GM19468 (cell line): ENCODE data around the gene LSR.

Source experiments
- ATAC-seq: cut with Tn5 transposase; IDR thresholded peaks from one replicate; pipeline ENCODE4 v1.9.1; 2021; ENCODE audit warnings: mild to moderate bottlenecking, moderate library complexity, moderate number of reproducible peaks; ENCODE audit not compliant: unreplicated experiment; ENCODE audit errors: extremely low read depth

The LSR gene, protein sequence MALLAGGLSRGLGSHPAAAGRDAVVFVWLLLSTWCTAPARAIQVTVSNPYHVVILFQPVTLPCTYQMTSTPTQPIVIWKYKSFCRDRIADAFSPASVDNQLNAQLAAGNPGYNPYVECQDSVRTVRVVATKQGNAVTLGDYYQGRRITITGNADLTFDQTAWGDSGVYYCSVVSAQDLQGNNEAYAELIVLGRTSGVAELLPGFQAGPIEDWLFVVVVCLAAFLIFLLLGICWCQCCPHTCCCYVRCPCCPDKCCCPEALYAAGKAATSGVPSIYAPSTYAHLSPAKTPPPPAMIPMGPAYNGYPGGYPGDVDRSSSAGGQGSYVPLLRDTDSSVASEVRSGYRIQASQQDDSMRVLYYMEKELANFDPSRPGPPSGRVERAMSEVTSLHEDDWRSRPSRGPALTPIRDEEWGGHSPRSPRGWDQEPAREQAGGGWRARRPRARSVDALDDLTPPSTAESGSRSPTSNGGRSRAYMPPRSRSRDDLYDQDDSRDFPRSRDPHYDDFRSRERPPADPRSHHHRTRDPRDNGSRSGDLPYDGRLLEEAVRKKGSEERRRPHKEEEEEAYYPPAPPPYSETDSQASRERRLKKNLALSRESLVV

DNA sequence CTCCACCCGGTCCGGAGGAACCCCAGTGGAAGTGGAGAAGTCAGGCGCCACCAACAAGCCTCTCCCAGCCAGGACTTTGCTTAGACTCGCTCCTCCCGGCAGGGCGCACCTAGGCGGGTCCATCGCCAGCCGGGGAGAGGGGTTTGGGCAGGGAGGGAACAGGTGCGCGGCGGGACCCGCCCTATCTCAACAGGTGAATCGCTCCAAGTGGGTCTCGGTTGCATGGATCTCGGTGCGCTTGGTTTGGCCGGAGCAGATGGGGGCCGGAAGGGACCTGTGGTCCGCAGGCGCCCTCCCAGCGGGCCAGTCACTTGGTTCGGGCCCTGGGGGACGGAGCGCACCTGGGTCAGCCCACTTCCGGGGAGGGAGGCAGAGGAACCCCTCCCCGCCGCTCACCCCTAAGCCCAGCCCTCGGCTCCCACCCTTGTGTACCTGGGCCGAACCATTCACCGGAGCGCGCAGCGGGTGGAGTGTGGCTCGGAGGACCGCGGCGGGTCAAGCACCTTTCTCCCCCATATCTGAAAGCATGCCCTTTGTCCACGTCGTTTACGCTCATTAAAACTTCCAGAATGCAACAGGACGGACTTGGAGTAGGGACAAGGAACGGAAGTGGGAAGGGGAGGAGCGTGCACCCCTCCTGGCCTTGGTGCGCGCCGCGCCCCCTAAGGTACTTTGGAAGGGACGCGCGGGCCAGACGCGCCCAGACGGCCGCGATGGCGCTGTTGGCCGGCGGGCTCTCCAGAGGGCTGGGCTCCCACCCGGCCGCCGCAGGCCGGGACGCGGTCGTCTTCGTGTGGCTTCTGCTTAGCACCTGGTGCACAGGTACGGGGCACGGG, at the start of gene LSR:
TSS of gene LSR (plus strand) at position 693 of the 836 bp plus-strand sequence. CDS start at position 714, 21 bp downstream.
- peak; percentile 45 for ATAC-seq

DNA sequence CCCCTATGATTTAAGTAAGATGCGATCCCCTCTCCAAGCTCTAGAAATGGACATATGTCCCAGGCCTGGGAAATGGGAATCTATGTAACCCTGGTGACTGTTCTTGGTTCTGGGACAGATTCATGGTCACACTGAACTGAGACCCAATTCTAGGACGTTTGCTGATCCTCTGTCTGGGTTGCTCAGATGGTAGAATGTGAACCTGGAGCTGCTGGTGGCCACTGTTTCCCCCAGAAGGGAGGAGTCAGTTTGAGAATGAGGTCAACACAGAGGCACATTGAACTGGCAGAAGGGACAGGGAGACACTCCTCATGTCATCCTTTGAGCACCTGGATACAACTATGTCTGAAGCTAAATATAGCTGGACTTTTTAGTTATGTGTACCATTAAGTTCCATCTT, 49.3 kb upstream of the LSR start:
- ATAC-seq = no peak

DNA sequence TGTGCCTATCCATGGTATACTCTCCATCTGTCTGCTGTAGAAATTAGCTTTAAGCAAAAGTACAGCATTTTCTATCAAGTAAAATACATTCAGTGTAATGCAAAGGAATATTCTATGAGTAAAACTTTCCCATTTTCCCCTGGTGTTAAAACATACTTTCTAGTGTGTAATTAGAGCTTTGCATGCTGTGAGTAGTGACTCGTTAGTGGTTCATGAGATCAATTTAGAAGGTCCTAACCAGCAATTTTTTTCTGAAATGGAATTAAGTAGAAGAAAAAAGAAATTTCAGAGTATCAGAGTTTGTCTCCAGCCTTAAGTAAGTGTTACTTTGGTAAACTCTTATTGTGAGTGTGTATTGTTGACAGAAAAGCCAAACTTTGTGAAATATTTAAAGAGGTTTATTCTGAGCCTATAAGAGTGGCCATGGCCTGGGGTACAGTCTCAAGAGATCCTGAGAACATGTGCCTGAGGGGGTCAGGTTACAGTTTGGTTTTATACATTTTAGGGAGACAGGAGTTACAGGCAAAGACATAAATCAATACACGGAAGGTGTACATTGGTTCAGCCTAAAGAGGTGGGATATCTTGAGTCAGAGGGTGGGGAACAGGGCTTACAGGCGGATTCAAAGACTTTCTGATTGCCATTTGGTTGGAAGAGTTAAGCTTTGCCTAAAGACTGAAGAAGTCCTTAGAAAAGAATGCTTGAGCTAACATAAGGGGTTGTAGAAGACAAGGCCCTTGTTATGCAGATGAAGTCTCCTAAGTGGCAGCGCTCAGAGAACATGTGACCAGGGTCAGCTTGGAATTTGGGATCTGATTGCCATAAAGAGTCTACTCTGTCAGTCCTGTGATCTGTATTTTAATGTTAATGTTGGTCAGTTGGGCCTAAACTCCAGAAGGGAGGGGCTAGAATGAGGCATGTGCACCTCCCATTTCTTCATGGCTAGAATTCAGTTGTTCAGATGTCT, 45.8 kb upstream of the LSR start:
- ATAC-seq = no peak

DNA sequence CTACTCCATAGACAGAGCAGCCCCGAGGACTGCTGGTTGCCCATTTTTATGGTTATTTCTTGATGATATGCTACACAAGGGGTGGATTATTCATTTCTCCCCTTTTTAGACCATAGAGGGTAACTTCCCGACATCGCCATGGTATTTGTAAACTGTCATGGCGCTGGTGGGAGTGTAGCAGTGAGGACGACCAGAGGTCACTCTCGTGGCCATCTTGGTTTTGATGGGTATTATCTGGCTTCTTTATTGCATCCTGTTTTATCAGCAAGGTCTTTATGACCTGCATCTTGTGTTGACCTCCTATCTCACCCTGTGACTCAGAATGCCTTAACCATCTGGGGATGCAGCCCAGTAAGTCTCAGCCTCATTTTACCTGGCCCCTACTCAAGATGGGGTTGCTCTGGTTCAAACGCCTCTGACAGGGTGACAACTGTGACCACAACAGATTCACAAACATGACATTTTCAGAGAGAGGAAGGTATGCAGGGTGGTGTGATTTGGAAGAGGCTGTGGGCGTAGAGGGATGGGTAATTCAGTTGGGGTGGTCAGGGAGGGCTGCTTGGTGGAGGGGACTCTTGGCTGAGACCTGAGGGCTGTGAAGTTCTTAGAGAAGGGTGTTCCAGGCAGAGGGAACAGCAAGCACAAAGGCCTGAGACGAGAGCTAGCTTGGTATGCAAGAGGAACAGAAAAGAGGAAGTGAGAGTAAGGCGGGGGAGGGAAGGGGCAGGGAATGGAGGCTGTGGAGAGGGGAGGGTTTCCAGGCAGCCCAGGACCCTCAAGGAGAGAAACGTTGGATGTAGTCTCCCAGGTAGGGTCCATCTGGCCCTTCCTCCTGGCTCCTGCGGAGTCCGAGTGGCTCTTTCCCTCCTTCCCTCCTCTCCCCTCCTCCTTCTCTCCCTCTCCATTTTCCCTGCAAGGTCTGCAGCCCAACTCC, 43.7 kb upstream of the LSR start:
- ATAC-seq = no peak

DNA sequence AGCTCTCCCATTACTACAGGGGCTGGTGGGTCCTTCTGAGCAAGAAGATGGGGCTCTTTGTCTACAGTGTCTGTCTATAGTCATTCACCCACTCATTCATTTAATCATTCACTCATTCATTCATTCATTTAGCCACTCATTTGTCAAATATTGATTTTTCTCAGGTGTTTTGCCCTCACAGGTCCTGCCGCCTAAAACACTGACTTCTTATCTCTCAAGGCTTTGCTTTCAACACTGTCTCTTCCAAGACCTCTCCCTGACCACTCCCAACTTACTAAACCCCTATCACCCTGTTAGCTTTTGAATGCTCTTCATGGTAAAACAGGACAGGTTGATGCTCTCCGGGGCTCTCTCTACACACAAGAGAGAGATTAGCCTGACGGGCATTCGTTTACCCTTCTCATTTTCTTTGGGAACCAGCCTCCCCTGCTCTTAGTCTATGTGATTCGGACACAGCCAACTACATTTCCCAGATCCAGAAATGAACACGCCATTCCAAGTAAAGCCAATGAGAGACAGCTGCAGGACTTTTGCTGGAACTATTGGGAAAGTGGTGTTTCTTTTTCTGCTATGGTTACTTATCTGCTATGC, 43.0 kb upstream of the LSR start:
- no peak for ATAC-seq

DNA sequence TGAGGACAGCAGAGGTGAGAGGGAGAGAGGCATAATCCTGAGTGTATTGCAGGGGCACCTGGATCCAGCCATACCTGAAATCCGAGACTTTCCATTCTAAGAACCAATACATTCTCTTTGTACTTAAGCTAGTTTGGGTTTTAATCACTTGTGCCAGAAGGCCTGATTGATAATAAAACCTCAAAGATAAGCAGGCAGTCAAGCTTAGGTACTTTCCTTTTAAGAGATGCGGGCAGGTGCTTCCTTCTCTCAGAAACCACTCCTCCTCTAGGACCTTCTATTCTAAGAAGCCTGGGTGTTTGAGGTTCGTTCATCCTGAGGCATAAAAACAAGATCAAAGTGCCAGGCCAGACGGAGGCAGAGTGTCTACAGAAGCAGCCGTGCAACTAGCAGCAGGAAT, 42.4 kb upstream of the LSR start:
- ATAC-seq = no peak

DNA sequence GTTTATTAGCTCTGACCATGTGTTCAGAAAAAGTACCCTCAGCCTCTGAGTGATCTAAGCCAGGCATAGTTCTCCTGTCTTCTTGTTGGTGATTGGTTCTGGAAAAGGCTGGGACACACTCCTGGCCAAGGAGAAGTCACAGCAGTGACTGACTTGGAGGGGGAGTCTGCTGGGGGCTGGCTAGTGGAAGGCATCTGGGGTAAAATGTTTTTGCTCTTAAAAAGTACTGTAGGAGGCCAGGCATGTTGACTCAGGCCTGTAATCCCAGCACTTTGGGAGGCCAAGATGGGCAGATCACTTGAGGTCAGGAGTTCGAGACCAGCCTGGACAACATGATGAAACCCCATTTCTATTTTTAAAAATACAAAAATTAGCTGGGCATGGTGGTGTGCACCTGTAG, 41.9 kb upstream of the LSR start:
- no peak for ATAC-seq

DNA sequence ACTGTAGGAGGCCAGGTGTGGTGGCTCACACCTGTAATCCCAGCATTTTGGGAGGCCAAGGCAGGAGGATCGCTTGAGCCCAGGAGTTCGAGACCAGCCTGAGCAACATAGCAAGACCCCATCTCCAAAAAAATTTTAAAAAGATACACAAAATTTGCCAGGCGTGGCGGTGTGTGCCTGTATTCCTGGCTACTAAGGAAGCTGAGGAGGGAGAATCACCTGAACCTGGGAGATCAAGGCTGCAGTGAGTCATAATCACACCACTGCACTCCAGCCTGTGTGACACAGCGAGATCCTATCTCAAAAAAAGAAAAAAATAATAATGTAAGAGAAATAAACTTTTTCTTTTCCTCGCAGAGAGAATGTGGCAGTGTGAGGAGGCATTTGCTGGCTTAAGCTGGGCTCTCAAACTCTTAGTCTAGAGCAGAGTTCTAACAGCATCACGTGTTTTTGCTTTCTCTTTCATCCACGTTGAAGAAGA, 41.4 kb upstream of the LSR start:
- ATAC-seq = no peak

DNA sequence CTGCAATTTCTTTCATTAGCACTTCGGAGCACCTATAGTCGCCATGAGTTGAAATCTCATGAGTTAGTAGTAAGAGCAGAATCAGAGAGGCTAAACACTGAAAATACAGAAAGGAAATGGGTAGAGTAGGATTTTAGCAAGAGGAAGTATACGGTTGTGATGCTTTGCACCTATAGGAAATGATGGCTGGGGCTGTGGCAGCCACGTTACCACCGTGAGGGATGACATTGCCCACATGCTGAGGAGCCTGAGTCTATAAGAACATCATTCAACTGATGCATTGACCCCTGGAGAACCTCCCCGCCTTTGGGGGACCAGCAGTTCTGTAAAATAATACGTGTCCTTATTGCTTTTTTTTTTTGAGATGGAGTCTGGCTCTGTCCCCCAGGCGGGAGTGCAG, 40.7 kb upstream of the LSR start:
- ATAC-seq = no peak

DNA sequence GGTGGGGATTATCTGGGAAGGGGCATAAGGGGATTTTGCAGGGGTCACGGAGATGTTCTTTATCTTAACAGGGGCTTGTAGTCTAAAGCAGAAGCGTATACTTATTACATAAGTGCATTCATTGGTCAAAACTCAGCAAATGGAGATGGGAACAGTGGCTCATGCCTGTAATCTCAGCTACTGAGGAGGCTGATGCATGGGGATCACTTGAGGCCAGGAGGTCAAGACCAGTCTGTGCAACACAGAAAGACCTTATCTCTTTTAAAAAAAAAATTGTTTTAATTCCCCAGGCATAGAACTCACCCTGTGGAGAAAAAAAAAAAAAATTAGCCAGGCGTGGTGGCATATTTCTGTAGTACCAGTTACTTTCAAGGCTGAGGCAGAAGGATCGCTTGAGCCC, 39.2 kb upstream of the LSR start:
- ATAC-seq = no peak

DNA sequence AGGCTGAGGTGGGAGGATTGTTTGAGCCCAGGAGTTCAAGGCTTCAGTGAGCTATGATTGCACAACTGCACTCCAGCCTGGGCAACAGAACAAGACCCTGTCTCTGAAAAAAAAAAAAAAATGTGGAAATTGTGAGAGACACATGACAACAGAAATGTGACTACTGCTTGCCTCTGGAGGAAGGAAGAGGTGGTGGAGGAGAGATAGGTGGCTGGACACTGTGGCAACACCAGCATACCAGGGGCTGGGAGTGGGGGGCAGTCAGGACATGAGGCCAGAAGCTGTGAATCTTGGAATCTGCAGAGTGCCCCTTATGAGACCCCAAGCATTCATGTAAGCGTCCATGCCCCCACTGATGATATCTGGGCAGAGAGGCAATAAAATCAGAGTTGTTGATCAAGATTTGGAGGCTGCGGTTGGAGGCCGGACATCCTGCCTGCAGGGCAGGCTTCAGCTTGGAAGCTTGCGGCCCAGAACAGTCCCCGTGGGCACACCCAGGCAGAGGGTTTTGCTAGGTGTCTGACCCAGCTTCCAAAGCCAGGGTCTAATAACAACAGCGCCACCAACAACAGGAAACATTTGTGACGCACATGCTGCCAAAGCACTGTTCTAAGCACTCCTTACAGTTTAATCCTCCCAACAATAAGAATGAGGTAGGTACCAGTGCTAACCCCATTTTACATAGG, 37.1 kb upstream of the LSR start:
- ATAC-seq = no peak

DNA sequence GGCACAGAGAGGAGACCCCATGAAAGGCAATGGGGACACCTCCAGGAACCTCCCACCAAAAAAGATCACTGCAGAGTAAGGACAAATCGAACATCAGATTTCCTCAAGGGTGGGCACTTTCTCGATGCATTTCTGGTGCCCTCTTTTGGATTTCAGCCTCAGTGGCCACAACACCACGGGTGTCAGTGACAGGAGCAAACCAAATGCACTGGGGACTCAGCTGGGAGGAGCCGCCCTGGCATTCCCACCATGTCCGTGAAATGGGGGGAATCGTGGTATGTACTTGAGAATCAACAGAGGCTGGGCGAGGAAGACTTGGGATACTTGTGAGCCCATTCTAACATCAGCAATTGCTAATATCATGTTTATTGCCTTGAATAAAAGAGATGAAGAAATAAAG, 36.6 kb upstream of the LSR start:
- ATAC-seq = no peak

DNA sequence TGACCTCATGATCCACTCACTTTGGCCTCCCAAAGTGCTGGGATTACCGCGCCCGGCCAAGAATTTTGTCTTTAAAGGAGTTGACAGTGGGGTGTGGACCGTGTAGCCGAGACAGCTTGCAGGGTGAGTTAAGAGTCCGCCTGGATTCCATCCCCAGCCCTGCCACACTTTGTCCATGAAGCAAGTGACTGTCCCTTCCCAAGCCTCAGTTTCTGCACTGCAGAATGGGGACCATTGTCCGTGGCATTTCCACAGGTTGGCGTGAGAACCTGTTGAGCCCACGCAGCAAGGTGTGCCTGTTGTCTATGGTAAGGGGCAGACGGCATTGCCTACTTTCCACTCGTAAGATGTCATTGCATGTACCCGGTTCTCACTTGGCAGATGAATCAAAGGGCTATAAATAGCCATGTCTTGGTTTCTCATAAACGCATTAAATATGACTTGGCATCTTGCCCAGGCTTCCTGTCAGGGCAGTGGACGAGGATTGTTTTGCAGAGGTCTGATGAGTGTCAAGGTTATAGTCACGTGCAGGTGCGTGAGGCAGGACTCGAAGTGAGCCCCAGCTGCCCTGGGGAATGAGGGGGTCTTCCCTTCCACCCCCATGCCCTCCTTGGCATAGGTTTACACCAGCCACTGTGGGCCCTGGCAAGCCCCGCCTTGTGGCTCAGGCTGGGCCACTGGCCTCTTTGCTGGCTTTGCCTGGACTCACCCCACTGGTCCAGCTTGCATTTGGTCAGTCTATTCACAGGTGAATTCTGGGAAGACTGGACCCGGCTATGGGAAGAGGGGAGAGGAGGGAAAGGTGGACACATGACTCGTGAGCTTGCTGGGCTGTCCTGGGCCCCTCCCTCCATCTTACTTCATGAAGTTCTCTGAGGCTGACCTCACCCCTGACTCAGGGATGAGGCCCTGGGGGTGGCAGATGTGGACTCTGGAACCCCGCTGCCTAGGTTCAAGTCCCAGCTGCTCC, 34.9 kb upstream of the LSR start:
- ATAC-seq = peak; percentile 65

DNA sequence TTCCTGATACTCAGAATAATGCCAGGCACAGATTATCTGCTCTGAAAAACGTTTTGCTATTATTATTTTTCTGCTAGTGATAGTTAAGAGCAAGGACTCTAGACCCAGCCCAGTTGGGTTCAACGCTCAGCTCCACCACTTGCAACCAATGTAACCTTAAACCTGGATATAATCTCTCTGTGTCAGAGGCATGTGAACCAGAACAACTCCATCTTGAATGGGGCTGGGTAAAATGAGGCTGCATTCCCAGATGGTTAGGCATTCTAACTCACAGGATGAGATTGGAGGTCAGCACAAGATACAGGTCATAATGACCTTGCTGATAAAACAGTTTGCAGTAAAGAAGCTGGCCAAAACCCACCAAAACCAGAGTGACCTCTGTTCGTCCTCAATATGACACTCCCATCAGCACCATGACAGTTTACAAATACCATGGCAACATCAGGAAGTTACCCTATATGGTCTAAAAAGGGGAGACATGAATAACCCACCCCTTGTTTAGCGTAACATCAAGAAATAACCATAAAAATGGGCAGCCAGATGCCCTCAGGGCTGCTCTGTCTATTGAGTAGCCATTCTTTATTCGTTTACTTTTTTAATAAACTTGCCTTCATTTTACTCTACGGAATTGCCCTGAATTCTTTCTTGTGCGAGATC, 33.9 kb upstream of the LSR start:
- ATAC-seq = no peak

DNA sequence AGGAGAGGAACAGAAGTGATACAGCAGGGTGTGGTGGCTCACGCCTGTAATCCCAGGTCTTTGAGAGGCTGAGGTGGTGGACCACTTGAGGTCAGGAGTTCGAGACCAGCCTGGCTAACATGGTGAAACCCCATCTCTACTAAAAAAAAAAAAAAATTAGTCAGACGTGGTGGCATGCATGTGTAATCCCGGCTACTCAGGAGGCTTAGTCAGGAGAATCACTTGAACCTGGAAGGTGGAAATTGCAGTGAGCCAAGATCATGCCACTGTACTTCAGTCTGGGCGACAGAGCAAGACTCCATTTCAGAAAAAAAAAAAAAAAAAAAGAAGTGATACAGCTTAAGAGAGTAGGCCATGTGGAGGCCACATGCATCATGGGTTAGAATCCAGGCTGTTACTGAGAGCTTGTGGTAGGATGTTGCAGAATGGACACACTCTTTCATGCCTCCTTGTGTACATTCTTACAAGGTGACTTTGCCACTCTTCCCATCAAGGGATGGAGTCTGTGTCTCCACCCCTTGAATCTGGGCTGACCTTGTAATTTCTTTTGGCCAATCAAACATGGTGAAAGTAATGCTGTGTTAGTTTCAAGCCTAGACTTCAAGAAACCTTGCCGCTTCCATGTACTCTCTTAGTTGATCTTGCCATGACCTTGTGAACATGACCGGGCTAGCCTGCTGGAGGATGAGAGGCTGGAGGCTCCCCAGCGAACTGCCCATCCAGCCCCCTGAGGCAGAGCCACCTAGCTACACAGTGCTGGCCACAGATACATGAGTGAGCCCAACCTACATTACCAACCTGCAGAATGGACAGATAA, 32.6 kb upstream of the LSR start:
- no peak for ATAC-seq
